Cerebellar cortex (tissue), 1 donor: Measurements from ENCODE around the gene SMC1A.
"Not testable (repeated sequence)": the region's sequence is repeated elsewhere in the genome, so short reads cannot be mapped to it uniquely, and the experiment has no call there.

Experiments
- DNase-seq: peaks from one replicate; pipeline ENCODE4 v3.0.0-alpha.2; 2015; ENCODE audit warnings: low spot score

The SMC1A gene

GRCh38 chrX:53421772-53422085 lies 725 bp downstream of the SMC1A start:
- DNase-seq: no peak

- no peak for DNase-seq
Measured at GRCh38 chrX:53421125-53421524, 1.3 kb downstream of the SMC1A start.

DNA sequence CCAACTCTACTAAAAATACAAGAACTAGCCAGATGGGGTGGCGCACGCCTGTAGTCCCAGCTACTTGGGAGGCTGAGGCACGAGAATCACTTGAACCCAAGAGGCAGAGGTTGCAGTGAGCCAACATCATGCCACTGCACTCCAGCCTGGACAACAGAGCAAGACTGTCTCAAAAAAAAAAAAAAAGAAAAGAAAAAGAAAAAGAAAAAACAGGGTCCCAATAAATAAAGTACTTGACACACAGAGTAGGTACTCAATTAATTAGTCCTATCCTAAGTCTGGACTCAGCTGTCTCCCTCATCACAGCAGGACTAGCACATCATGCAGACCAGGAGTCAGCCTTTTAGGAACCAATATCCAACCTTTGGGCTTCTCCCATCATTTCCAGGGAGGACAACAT lies 2.1 kb downstream of the SMC1A start:
- not testable (repeated sequence) for DNase-seq

DNA sequence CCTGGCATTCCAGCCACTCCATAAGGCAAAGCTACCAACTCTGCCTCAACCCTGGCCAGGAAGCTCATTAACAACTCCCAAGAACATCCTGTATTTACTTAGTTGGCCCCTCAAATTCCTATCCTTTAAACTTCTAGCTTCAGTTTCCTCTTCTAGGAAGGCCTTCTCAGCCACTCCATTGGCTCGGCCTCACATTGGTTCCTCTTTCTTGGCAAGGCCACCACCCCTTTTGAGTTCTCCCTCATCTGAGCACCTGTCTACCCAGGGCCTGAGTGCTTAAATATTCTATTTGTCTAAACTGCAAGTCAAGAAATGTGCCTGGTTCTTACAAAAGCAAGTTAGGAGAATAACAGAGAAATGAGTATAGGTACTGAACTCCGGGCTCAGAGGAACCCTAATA lies 10.0 kb downstream of the SMC1A start:
- no peak for DNase-seq

GRCh38 chrX:53403535-53403934 lies 18.9 kb downstream of the SMC1A start:
- no peak for DNase-seq

DNA sequence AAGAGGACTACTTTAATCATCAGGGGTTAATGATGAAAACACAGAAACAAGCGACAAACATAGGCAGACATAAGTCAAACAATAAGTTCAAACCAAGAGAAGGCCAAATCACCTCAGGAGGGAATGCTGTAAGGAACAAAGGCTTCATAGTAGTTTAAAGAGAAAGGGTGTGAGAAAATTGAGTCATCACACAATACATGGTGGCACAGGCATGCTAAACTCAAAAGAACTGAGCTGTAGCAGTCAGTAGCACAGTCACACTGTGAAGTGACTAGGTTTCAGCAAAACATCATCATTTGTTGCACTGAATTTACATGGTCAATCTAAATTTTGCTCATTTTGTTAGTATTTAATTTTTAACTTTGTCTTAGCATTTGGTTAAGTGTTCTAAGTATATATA lies 24.2 kb downstream of the SMC1A start:
- DNase-seq: no peak

GRCh38 chrX:53395605-53396298 lies 26.7 kb downstream of the SMC1A start:
- DNase-seq: no peak

DNA sequence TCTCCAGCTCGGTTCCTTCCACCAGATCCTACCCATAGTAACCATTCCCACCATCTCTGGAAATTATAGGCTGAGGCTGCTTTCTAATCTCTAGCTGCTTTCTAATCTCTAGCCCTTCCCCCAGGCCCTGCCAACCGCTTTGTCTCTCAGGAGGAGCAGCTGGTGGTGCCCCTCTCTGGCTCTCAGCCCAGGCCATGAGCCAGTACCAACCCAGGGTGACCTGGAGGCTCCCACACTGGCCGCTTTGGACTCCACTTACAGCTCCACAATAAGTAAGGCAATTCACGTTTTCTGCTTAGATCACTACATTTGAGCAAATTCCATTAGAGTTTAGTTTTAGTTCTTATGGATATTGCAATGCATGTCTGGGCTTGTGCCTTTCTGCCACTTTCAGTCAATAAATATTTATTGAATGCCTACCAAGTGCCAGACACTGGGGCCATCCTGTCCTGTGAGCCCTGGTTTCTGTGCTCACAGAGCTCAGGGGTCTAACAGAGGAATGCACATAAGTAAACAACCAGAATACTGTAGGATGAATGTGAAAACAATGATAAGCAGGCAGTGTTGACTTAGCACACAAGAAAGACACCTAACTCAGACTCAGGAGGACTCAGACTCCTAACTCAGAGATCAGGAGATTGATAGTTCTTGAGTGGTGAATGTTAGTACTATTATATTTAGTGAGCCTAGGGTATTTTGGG lies 38.9 kb downstream of the SMC1A start:
- DNase-seq: peak; percentile 76

GRCh38 chrX:53379747-53380146 lies 42.7 kb downstream of the SMC1A start:
- DNase-seq: no peak

- no peak for DNase-seq
Measured at GRCh38 chrX:53379008-53379710, 43.3 kb downstream of the SMC1A start.

- no peak for DNase-seq
Measured at GRCh38 chrX:53377464-53377863, 45.0 kb downstream of the SMC1A start.

DNA sequence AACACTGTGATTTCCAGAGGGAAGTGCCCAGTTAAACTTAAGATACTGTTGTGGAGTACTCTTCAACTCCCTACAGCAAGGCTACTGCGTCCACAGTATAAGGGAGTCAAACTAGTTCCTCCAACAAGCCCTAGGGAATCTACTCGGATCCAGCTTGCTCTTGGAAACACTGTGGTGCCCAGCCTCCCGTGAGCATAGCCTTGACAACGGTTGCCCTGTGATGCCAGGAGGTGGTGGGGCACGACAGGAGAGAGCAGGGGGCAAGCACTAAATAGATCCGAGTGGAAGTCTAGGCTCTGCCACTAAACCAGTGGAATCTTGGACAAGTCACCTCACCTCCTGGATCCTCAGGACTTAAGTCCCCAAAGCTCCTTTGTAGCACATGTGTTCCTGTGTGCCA lies 45.6 kb downstream of the SMC1A start:
- no peak for DNase-seq

- DNase-seq: no peak
Measured at GRCh38 chrX:53374923-53375322, 47.5 kb downstream of the SMC1A start.

DNA sequence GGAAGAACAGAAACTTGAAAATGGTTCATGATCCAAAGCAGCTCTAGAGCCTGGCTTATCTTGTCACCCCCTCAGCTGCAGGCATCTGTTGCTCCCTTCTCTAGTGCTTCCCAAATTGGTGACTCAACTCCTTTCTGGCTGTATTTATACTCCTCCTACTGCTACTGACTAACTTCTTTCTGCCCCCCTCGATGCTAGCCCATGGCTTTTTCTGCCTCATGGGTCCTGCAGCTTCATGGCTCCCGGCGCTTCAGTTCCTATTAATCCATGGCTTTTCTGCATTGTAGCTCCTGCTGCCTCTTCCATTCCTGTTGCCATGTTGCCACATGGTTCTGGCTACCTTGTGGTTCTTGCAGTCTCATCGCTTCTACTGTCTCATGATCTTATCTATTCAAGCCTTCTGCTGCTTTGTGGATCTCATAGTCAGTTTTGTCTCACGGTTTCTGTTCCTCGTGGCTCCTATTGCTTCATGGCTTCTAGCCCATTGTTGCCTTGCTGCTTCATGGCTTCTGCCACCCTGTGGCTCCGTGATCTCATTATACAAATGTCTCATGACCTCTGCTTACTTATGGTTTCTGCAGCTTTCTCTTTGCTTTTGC lies 48.1 kb downstream of the SMC1A start:
- no peak for DNase-seq

- DNase-seq: no peak
Measured at GRCh38 chrX:53373307-53373706, 49.1 kb downstream of the SMC1A start.

DNA sequence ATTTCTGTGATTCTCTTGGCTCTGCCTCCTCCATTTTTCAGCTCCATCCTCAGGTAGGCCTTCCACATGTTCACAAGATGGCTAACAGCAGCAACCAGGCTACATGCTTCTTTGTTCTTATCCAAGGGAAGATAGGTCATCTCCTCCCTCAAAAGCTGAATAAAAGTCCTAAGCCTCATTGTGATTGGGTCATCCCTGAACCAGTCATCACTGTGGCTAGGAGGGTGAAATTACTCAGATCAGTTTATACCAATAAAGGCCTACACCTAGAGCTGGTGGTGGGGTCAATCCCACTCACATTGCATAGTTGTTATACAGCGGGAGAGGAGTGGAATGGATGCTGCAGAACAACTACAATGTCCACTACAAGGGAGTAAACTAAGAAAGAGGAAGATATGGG lies 56.0 kb downstream of the SMC1A start:
- not testable (repeated sequence) for DNase-seq

GRCh38 chrX:53362449-53362848 lies 60.0 kb downstream of the SMC1A start:
- no peak for DNase-seq

DNA sequence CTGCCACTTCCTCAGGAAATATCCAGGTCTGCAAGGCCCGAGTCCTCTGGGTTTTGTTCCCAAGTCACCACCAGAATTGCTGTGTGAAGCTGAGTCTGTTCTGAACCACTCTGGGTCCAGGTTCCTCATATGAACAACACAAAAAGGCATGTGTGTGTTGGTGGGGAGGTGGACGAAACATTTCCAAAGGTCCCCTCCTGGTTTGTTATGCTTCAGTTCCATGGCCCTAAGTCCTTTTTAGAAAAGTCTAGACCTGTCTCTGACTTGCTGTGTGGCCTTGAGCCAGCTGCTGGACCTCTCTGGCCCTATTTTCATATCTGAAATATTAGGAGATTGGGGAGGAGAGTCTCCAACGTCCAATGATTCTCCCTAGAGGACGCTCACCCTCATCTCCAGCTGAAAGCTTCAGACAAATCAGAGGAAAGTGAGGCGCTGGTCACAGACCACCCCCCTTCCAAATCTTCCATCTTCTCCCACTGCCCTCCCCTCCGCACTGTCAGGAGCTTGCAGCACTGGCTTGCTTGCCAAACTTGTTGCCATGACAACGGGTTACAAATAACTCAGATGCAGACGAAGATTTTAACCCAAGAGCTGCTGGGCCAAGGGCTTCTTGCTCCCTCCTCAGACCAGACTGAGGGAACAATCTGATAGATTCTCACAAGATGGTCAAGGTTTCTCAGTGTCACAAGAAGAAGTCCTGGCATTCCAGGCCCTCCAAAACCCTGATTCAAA lies 64.5 kb downstream of the SMC1A start:
- DNase-seq: peak; percentile 33

DNA sequence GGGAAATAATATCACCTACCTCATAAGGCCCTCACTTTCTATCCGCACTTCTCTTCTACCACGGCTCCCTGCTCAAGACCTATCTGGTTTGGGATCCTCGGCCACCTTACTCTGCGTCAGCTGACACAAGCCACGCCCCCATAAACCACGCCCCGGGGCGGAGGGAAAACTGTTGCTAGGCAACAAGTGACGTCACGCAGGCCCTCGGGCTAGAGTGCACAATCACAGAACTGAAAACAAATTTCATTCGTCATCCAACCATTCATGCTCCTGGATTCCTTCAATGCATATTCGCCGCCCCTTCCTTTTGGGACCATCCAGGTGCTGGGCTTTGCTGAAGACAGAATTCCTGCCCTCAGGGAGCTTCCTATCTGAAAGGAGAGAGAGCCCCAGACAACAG lies 66.3 kb downstream of the SMC1A start:
- DNase-seq: no peak

DNA sequence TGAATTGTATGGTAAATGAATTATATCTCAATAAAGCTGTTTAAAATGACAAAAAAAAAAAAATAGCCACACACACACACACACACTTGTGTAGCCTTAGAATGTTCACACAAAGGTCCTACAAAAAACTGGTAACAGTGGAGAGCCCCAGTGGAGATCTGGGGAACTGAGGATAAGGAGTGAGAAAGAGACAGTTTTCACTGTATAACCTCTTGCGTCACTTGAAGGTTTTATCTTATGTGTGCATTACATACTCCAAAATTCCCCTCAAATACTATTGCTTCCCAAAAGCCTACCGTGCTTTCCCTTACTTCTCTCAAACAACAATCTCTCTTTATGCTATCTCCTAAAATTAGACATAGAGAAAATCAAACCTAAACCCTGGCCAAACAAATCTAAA lies 67.8 kb downstream of the SMC1A start:
- no peak for DNase-seq

- no peak for DNase-seq
Measured at GRCh38 chrX:53347948-53348347, 74.5 kb downstream of the SMC1A start.
